Epidermal melanocyte (primary cell): ENCODE measurements around the gene ADAM23.

Source experiments
- DNase-seq: peaks from one replicate; pipeline ENCODE4 v3.0.0; 2011; ENCODE audit warnings: low spot score; ENCODE audit not compliant: insufficient read length

ADAM23 gene

DNA sequence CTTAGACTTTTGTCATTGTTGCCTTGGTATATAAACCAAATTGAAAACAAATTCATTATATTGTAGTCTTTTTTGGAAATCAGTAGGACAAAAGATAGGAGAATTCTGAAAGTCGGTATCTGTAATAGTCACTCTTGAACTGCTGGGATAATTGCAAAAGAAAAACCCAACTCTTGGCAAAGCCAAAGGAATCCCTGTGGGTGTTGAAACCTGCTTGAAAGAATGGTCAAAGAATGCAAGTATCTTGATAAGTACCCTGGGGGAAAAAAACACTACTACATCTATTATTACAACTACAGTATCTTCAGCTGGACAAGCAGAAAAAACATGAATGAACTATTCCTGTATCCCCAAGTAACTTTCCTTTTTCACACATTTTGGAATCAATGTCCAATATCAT, 191.7 kb downstream of the ADAM23 start:
- no peak for DNase-seq

DNA sequence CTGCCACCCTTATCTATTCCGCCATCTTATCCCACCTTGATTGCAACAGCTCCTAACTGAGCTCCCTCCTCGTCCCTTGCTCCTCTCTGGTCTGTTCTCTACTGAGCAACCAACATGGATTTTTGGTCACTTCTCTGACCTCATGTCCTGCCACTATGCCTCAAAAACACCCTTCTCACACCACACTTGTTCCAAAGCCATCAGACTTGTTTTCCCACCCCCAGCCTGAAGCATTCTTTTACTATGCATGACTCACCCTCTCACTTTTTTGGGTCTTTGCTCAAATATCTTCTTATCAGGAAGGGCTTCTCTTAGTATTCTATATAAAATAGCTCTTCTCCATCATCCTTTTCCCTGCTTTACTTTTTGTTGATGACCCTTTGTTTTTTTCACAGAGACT, 196.3 kb downstream of the ADAM23 start:
- DNase-seq = no peak

DNA sequence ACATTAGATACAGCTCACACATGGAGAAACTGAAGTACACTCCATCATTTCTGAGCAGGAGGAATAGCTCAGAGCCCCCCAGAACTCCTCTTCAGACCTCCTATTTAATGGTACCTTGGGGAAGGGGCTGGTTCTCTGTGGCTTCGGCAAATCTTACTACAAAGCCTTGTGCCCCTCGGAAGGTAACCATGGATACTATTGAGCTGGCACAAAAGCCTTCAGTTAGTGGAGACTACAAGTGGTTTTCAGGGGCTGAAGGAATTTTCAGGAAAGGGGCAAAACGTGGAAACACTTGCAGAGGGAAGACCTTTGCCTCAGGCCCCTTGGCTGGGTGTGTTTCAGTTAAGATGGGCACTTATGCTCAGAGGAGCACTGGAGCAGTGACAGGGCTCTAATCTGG, 197.9 kb downstream of the ADAM23 start:
- DNase-seq = no peak

DNA sequence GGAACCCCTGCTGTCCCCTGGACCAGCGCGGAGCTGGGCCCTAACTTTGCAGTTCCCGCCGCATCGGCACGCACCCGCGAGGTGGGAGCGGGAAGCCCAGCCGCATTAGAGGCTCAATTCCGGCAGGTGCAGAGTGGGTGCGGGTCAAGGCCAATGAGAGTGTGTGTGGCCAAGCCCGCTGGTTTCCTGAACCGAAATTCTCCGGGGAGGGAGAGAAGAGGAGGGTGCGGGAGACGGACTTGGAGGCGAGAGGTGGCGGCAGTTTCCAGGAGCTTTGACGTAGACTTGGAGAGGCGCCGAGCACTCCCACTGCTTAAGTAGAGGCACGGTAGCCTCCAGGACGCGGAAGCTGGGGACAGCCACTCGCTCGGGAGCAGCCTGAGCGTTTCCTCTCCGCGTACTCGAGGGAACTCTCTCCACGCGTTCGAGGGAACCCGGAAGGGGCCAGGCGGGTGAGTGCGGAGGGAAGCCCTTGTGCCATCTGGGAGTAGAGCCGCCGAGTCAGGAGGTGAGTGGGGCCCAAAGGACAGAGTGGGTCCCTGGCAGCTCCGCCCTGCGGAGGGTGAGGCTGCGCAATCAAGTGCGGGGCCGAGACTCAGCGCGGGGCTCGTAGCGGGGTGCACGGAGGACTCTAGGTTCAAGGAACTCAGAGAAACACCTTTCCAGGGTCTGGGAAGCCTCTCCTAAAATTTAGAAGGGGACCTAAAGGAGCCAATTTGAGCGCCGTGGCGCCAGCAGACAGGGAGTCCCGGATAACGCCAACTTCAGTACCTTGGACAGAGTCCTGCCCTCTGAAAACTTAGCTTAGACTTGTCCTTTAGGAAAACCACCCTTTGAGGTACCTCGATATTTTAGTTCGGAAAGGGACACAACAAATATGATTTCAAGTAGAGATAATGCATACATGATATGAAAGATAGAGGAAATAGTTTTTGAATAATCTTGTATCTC, 199.0 kb downstream of the ADAM23 start, which contains the start of gene FAM237A:
FAM237A (plus strand) TSS at position 413 of the 951 bp plus-strand sequence. CDS start 1,750 bp downstream, outside the sequence.
- DNase-seq = peak; percentile 45

DNA sequence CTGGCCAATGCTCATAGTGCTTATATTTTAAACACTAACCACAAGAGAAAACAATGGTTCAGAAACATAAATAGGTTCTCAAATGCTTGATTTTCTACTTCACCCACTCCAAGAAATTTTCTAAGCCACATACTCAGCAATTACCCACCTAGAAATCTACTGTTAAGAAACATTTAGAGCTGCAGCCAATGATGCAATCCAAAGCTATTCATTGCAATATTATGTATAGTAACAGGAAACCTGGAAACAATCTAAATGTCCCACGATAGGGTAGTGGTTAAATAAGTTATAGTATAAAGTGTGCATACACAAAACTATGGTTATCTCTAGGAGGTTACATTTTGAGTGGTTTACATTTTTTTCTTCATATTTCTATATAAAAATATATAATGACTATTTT, 204.7 kb downstream of the ADAM23 start:
- DNase-seq = no peak

DNA sequence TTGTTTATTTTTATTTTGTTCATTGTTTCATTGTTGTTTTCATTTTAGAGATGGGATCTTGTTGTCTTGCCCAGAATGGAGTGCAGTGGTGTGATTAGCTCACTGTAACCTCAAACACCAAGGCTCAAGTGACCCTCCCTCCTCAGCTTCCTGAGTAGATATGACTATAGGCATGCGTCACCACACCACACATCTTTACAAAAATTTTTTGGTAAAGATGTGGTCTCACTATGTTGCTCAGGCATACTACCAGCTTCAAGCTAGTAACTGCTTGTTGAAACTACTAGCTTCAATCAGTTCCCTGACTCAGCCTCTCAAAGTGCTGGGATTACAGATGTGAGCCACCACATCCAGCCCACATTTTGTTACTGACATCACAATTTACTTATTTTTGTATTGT, 213.8 kb downstream of the ADAM23 start:
- no peak for DNase-seq

DNA sequence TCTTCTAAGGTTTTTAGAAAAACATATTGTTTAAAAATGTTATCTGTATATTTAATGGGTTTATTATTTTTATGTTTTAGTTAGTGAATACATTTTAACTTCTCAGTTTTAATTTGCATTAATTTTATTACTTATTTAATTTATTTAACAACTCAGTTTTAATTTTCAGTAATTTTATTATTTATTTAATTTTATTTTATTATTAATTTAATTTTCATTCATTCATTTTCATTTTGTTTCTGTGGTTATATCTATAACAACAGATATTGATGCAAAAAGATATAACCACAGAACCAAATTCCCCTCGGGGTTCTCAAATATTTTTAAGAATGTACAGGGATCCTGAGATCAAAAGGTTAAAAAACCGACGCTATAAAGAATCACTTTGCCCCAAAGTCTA, 221.9 kb downstream of the ADAM23 start:
- no peak for DNase-seq
